Ectodermal cell (in vitro differentiated cells): Measurements from ENCODE around the gene OR51D1.

Source experiments
- H3K27ac ChIP-seq: 2 replicates; pipeline ENCODE4 v1.7.0; 2013; ENCODE audit warnings: mild to moderate bottlenecking, low read depth, low read length; ENCODE audit not compliant: insufficient read depth, poor library complexity, severe bottlenecking
- H3K27me3 ChIP-seq: 2 replicates; pipeline ENCODE4 v1.7.0; 2013; ENCODE audit warnings: mild to moderate bottlenecking, low read length; ENCODE audit not compliant: insufficient read depth, control insufficient read depth, poor library complexity, severe bottlenecking
- H3K36me3 ChIP-seq: one replicate; pipeline ENCODE4 v1.7.0; 2013; ENCODE audit warnings: low read length; ENCODE audit not compliant: control insufficient read depth, insufficient read depth
- H3K4me1 ChIP-seq: one replicate; pipeline ENCODE4 v1.7.0; 2013; ENCODE audit warnings: low read length; ENCODE audit not compliant: control insufficient read depth, insufficient read depth
- H3K4me3 ChIP-seq: 2 replicates; pipeline ENCODE4 v1.7.0; 2013; ENCODE audit warnings: low read depth, low read length, control low read depth; ENCODE audit not compliant: insufficient read depth
- H3K9me3 ChIP-seq: 2 replicates; pipeline ENCODE4 v1.7.0; 2013; ENCODE audit warnings: mild to moderate bottlenecking, low read length, moderate library complexity; ENCODE audit not compliant: control insufficient read depth
- WGBS, 2 experiments: methylation state at CpG; one replicate each; pipeline ENCODE4 v1.1.7; 2013; ENCODE audit warnings: missing lambda C conversion rate in 2 of 2; 5-methylcytosine and 5-hydroxymethylcytosine counted together

The OR51D1 gene

GRCh38 chr11:4644233-4644632 lies 7.0 kb downstream of the OR51D1 start:
- 90 to 96% methylated on average over 4 of the region's 4 CpGs for WGBS, 2 experiments
- Histone ChIP-seq H3K4me1 (no peaks in the 10 kb centered on the region), H3K9me3 (no peaks in the 10 kb centered on the region), H3K27me3 (no peaks in the 10 kb centered on the region), H3K36me3 (no peaks in the 10 kb centered on the region), H3K4me3 (no peak overlapping the region), H3K27ac (no peak overlapping the region)

DNA sequence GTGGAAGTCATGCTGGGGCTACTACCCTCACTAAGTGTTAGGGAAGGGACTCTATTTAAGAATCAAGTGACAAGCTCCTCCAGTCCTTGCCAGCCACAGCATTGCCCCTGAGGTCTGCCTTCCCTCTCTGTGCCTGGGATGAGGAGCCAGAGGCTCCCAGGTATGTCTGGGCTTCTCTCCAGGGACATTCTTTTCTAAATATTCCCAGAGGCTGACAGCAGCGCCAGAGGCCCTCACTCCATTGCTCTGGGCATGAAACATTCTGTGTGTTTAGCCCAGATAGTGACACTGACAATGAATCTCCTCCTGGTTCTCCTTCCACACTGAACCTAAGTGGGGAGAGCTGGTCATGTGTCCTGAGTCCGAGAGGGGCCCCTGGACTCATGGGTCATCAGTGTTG lies 8.7 kb downstream of the OR51D1 start:
- no peaks in the 10 kb centered on the region for H3K36me3 ChIP-seq
- H3K4me3 ChIP-seq, result no peak overlapping the region
- H3K9me3 ChIP-seq, result no peaks in the 10 kb centered on the region
- H3K4me1 ChIP-seq, result no peaks in the 10 kb centered on the region
- 91 to 94% methylated on average over 2 of the region's 2 CpGs for WGBS, 2 experiments
- no peak overlapping the region for H3K27ac ChIP-seq
- H3K27me3 ChIP-seq, result no peaks in the 10 kb centered on the region

DNA sequence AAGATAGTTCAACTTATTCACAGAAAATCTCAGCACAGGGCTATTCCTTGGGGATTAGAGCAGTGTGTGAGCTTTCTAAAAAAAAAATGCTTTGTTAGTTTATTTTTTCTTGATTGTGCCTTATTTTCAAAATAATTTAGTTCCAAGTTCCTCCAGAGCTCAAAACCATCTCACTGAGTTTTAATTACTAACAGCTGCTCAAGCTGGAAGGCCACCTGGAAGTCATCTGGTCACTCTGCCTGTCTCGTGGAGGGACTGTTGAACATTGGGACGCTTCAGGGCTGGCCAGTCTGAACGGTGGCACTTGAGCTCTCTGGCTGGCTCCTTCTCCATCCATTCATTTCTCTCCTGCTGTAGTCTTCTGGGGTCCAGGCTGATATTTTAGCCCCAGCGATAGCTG lies 10.5 kb downstream of the OR51D1 start:
- WGBS, 2 experiments, result 94% methylated on average over 4 of the region's 4 CpGs
- Histone ChIP-seq H3K4me3 (no peak overlapping the region), H3K9me3 (no peaks in the 10 kb centered on the region), H3K4me1 (no peaks in the 10 kb centered on the region), H3K27ac (no peak overlapping the region), H3K36me3 (no peaks in the 10 kb centered on the region), H3K27me3 (no peaks in the 10 kb centered on the region)

DNA sequence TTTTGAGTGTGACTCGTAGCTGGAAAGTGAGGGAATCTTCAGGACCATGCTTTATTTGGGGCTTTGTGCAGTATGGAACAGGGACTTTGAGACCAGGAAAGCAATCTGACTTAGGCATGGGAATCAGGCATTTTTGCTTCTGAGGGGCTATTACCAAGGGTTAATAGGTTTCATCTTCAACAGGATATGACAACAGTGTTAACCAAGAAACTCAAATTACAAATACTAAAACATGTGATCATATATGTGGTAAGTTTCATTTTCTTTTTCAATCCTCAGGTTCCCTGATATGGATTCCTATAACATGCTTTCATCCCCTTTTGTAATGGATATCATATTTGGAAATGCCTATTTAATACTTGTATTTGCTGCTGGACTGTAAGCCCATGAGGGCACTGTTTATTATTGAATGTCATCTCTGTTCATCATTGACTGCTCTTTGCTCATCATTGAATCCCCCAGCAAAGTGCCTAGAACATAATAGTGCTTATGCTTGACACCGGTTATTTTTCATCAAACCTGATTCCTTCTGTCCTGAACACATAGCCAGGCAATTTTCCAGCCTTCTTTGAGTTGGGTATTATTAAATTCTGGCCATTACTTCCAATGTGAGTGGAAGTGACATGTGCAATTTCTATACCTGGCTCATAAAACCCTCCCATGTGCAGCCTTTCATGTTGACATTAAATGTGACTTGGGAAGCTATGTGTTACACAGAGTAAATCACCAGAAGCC lies 17.5 kb downstream of the OR51D1 start:
- Histone ChIP-seq H3K4me3 (no peak overlapping the region), H3K4me1 (no peaks in the 10 kb centered on the region), H3K36me3 (no peaks in the 10 kb centered on the region), H3K27ac (no peak overlapping the region), H3K9me3 (no peaks in the 10 kb centered on the region), H3K27me3 (no peaks in the 10 kb centered on the region)
- WGBS, 2 experiments, result 94 to 95% methylated on average over 2 of the region's 2 CpGs

DNA sequence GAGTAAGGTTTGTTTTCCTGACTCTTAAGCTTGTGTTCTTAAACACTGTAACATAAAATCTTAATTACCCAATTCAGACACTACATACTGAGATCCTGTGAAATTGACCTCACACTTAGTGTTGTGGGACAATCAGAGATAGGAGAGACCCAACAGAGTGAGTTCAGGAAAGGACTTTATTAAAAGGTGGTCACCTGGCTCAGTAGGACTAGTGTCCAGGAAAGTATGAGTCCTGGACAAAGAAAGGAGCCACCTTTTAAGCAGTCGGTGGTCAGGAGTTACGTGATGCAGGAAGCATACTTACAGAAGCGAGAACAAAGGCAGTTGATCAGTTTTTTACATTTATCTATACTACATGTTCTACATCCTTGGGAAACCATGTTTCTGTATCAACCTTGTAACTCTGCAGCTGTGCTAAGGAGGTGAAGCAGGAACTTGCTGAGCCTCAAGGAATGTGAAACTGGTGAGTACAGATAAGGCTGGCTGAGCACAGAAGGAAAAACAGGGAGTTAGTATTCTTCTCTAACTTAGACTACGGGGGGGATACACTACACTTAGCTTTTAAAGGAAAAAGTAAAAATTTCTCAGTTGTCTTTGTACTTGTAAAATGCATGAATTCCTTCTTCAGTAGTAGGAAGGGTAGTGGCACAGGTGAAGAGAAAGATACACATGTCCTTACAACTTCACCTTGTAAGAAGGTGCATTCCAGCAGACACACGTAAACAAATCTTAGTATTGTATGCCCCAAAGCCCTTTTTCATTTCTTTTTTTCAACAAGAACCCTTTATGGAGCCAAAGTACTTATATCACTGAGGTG lies 21.6 kb downstream of the OR51D1 start:
- Histone ChIP-seq H3K36me3 (no peaks in the 10 kb centered on the region), H3K27ac (no peak overlapping the region), H3K9me3 (no peaks in the 10 kb centered on the region), H3K4me3 (no peak overlapping the region), H3K4me1 (no peaks in the 10 kb centered on the region), H3K27me3 (no peaks in the 10 kb centered on the region)
- 94 to 99% methylated on average over 4 to 5 of the region's 5 CpGs for WGBS, 2 experiments

DNA sequence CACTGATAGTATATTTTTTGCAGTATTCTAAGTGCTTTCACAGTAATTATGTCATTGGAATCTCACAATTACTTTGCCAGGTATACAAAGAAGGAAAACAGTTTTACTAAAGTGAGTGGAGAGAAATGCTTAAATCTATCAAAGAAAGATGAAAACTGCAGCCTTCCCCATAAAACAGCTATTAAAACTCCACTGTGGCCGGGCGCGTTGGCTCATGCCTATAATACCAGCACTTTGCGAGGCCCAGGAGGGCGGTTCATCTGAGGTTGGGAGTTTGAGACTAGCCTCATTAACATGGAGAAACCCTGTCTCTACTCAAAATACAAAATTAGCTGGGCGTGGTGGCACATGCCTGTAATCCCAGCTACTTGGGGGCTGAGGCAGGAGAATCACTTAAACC lies 25.6 kb downstream of the OR51D1 start:
- 82 to 91% methylated on average over 6 of the region's 6 CpGs for WGBS, 2 experiments
- no peaks in the 10 kb centered on the region for H3K27me3 ChIP-seq
- no peaks in the 10 kb centered on the region for H3K9me3 ChIP-seq
- no peak overlapping the region for H3K27ac ChIP-seq
- no peak overlapping the region for H3K4me3 ChIP-seq
- no peaks in the 10 kb centered on the region for H3K36me3 ChIP-seq
- H3K4me1 ChIP-seq, result no peaks in the 10 kb centered on the region

DNA sequence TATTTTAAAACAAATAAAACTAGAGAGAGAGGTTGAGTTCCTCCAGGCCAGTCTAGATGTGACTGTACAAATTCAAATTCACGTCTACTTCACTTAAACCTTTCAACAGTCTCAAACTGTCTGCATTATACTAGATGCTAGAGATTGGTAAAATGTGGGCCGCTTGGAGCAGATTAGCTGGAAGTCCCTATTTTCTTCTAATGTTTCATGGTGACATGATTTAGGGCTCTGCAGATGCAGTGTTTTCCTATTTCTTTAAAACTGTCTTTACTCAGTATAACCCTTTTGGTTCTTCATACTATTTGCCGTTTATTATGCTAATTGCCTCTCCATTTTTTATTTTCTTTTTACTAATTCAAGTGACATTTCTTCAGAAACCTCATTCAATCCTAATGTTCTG lies 26.9 kb downstream of the OR51D1 start:
- whole genome bisulfite sequencing, 2 experiments, result 88 to 92% methylated on average over 3 of the region's 3 CpGs
- Histone ChIP-seq H3K27ac (no peak overlapping the region), H3K36me3 (no peaks in the 10 kb centered on the region), H3K9me3 (no peaks in the 10 kb centered on the region), H3K4me3 (no peak overlapping the region), H3K27me3 (no peaks in the 10 kb centered on the region), H3K4me1 (no peaks in the 10 kb centered on the region)

- Histone ChIP-seq H3K27me3 (no peaks in the 10 kb centered on the region), H3K4me3 (no peak overlapping the region), H3K9me3 (no peaks in the 10 kb centered on the region), H3K36me3 (no peaks in the 10 kb centered on the region), H3K4me1 (no peaks in the 10 kb centered on the region), H3K27ac (no peak overlapping the region)
- WGBS, 2 experiments, result 92 to 97% methylated on average over 3 of the region's 3 CpGs
Observed at GRCh38 chr11:4664786-4665185, 27.5 kb downstream of the OR51D1 start.

GRCh38 chr11:4665424-4665823 lies 28.1 kb downstream of the OR51D1 start:
- Histone ChIP-seq H3K4me1 (no peaks in the 10 kb centered on the region), H3K4me3 (no peak overlapping the region), H3K36me3 (no peaks in the 10 kb centered on the region), H3K27me3 (no peaks in the 10 kb centered on the region), H3K9me3 (no peaks in the 10 kb centered on the region), H3K27ac (no peak overlapping the region)
- 88 to 92% methylated on average over 2 of the region's 2 CpGs for WGBS, 2 experiments

GRCh38 chr11:4671741-4672140 lies 34.5 kb downstream of the OR51D1 start:
- Histone ChIP-seq H3K4me1 (no peaks in the 10 kb centered on the region), H3K27ac (no peak overlapping the region), H3K36me3 (no peaks in the 10 kb centered on the region), H3K27me3 (no peaks in the 10 kb centered on the region), H3K4me3 (no peak overlapping the region), H3K9me3 (no peaks in the 10 kb centered on the region)
- WGBS, 2 experiments, result 90 to 98% methylated on average over 2 of the region's 2 CpGs
